Hippocampal formation (tissue), 2 donors: ENCODE measurements around the gene TK2.

Experiments
- DNase-seq, 2 donors: peaks; one replicate each; lab custom pipeline; 2025; lab: John Stamatoyannopoulos, UW

The TK2 gene

GRCh38 chr16:66483689-66484452 is 66.1 kb downstream of the TK2 start:
- peak; percentile 28 to 56 for DNase-seq

GRCh38 chr16:66481943-66482390 is 68.0 kb downstream of the TK2 start:
- no peak for DNase-seq

- no peak for DNase-seq
Measured at GRCh38 chr16:66481081-66481942, 68.6 kb downstream of the TK2 start.

GRCh38 chr16:66480265-66481080 is 69.4 kb downstream of the TK2 start:
- no peak for DNase-seq

- no peak for DNase-seq
Measured at GRCh38 chr16:66479661-66480264, 70.2 kb downstream of the TK2 start.

- peak; percentile 28 to 29 for DNase-seq
Measured at GRCh38 chr16:66478733-66479511, 71.0 kb downstream of the TK2 start.

GRCh38 chr16:66477028-66477515 is 72.8 kb downstream of the TK2 start:
- DNase-seq = no peak

GRCh38 chr16:66476328-66477027 is 73.4 kb downstream of the TK2 start:
- DNase-seq = no peak

GRCh38 chr16:66475232-66475631 is 74.7 kb downstream of the TK2 start:
- no peak for DNase-seq

GRCh38 chr16:66474750-66475199 is 75.1 kb downstream of the TK2 start:
- DNase-seq = no peak

GRCh38 chr16:66473654-66474519 is 76.0 kb downstream of the TK2 start:
- DNase-seq = no peak

GRCh38 chr16:66473051-66473571 is 76.8 kb downstream of the TK2 start:
- no peak for DNase-seq

- no peak for DNase-seq
Measured at GRCh38 chr16:66471716-66472393, 78.1 kb downstream of the TK2 start.

GRCh38 chr16:66471264-66471663 is 78.7 kb downstream of the TK2 start:
- DNase-seq = no peak

GRCh38 chr16:66470556-66470955 is 79.4 kb downstream of the TK2 start:
- DNase-seq = no peak

GRCh38 chr16:66469947-66470546 is 79.9 kb downstream of the TK2 start:
- DNase-seq = no peak

- DNase-seq = no peak
Measured at GRCh38 chr16:66469291-66469946, 80.5 kb downstream of the TK2 start.
